PC-9 (cell line): ENCODE measurements around the gene SRPRB. TPM values are rescaled to one million over a fixed set of nuclear protein-coding genes. Genes with fewer than 3 reads are reported as not detected.

Experiments used
- BruUV-seq: library from RNA; stranded (reverse); fragments of 400-500 nt; replicated peaks from 2 replicates; lab custom pipeline; 2021; lab: Mats Ljungman, UMichigan
- CTCF ChIA-PET: fragments of 300-600 bp; sonication (Branson Sonifier 250); formaldehyde crosslinking; loops from one replicate; lab custom pipeline; 2022; ENCODE audit warnings: antibody characterized with exemption; lab: Charles Lee
- POLR2A ChIA-PET: fragments of 300-600 bp; sonication (Branson Sonifier 250); formaldehyde crosslinking; loops from one replicate; lab custom pipeline; 2022; ENCODE audit warnings: antibody characterized with exemption; ENCODE audit not compliant: unreplicated experiment; lab: Charles Lee
- DNase-seq, 2 experiments: peaks; one replicate each; pipeline versions ENCODE4 v3.0.0 to v3.0.0-alpha.2; 2015 to 2022; ENCODE audit warnings: mixed read lengths in 1 of 2
- H2AFZ ChIP-seq: fragments of 200-600 bp; sonication (generic); 2 replicates; pipeline ENCODE4 v1.8.1; 2017; ENCODE audit warnings: antibody characterized with exemption
- H3F3A ChIP-seq: fragments of 200-600 bp; sonication (generic); 2 replicates; pipeline ENCODE4 v1.8.1; 2017; ENCODE audit warnings: antibody characterized with exemption, mild to moderate bottlenecking, low read depth; ENCODE audit not compliant: insufficient read depth
- H3K27ac ChIP-seq: fragments of 200-600 bp; sonication (generic); 2 replicates; pipeline ENCODE4 v1.6.1; 2016; ENCODE audit warnings: mixed run types
- H3K27me3 ChIP-seq: fragments of 200-600 bp; sonication (generic); 2 replicates; pipeline ENCODE4 v1.6.1; 2016; ENCODE audit warnings: low read depth, mixed run types; ENCODE audit not compliant: insufficient read depth
- H3K36me3 ChIP-seq: fragments of 200-600 bp; sonication (generic); 2 replicates; pipeline ENCODE4 v1.6.1; 2016; ENCODE audit warnings: low read depth, mixed run types
- H3K4me1 ChIP-seq: fragments of 200-600 bp; sonication (generic); replicated peaks from 2 replicates; pipeline ENCODE4 v1.6.1; 2016; ENCODE audit warnings: mixed run types; ENCODE audit not compliant: insufficient read depth
- H3K4me2 ChIP-seq: fragments of 200-600 bp; sonication (generic); 2 replicates; pipeline ENCODE4 v1.6.1; 2017; ENCODE audit warnings: mixed run types
- H3K4me3 ChIP-seq: fragments of 200-600 bp; sonication (generic); 2 replicates; pipeline ENCODE4 v1.6.1; 2016; ENCODE audit warnings: mixed run types
- H3K79me2 ChIP-seq: fragments of 200-600 bp; sonication (generic); 2 replicates; pipeline ENCODE4 v1.6.1; 2017; ENCODE audit warnings: low read depth, mixed run types
- H3K9me2 ChIP-seq: fragments of 200-600 bp; sonication (generic); 2 replicates; pipeline ENCODE4 v1.8.1; 2017; ENCODE audit warnings: mild to moderate bottlenecking; ENCODE audit not compliant: insufficient read depth
- H3K9me3 ChIP-seq: fragments of 200-600 bp; sonication (generic); 2 replicates; pipeline ENCODE4 v1.8.1; 2016; ENCODE audit warnings: low read depth; ENCODE audit not compliant: insufficient read depth
- H4K20me1 ChIP-seq: fragments of 200-600 bp; sonication (generic); 2 replicates; pipeline ENCODE4 v1.8.1; 2017; ENCODE audit not compliant: insufficient read depth
- CTCF ChIP-seq: fragments of 200-600 bp; sonication (generic); conservative IDR thresholded peaks from 2 replicates; pipeline ENCODE4 v1.6.1; 2017; ENCODE audit warnings: mixed run types, antibody characterized with exemption, mild to moderate bottlenecking, moderate library complexity
- EZH2 ChIP-seq: fragments of 200-600 bp; sonication (generic); IDR thresholded peaks from 2 replicates; pipeline ENCODE4 v1.8.0; 2017; ENCODE audit warnings: antibody characterized with exemption, low read depth
- intact Hi-C: fragments of 100-400 bp; cut with micrococcal nuclease; formaldehyde crosslinking; loops from one replicate; pipeline ENCODE4 v1.10.0; 2022; ENCODE audit not compliant: unreplicated experiment
- total RNA-seq: library from RNA; stranded (reverse); gene quantifications from 2 replicates; pipeline ENCODE4 v1.2.3, GENCODE V29; 2021

The SRPRB gene
- total RNA-seq, 1 experiment from 2014 or later, result 25.5 TPM

- no peak overlapping the region for H2AFZ ChIP-seq
- ChIA-PET POLR2A (no interaction called here), CTCF (no interaction called here)
- H3K27ac ChIP-seq, result no peak overlapping the region
- no TSS peak for BruUV-seq
- H3F3A ChIP-seq, result no peaks in the 10 kb centered on the region
- no peaks in the 10 kb centered on the region for H3K36me3 ChIP-seq
- H3K9me3 ChIP-seq, result no peaks in the 10 kb centered on the region
- no peaks in the 10 kb centered on the region for H3K4me1 ChIP-seq
- no peaks in the 10 kb centered on the region for H4K20me1 ChIP-seq
- H3K79me2 ChIP-seq, result no peaks in the 10 kb centered on the region
- H3K27me3 ChIP-seq, result peaks cover 25% of the 10 kb centered on the region
- H3K9me2 ChIP-seq, result no peaks in the 10 kb centered on the region
- intact Hi-C loops, result no loop called here
- H3K4me3 ChIP-seq, result no peak overlapping the region
- no peak overlapping the region for H3K4me2 ChIP-seq
- TF ChIP-seq EZH2 (no peak), CTCF (no peak)
- DNase-seq, result no peak
Observed at GRCh38 chr3:133757701-133758567, 47.7 kb upstream of the SRPRB start.

GRCh38 chr3:133758568-133758928, 47.1 kb upstream of the SRPRB start:
- H3K27me3 ChIP-seq, result peaks cover 25% of the 10 kb centered on the region
- intact Hi-C loops, result no loop called here
- no TSS peak for BruUV-seq
- no peaks in the 10 kb centered on the region for H3F3A ChIP-seq
- DNase-seq, result no peak
- POLR2A ChIA-PET, result no interaction called here
- no peak for TF ChIP-seq CTCF
- no peak for TF ChIP-seq EZH2
- H3K4me2 ChIP-seq, result no peak overlapping the region
- H3K79me2 ChIP-seq, result no peaks in the 10 kb centered on the region
- CTCF ChIA-PET, result no interaction called here
- no peaks in the 10 kb centered on the region for H3K9me2 ChIP-seq
- no peak overlapping the region for H2AFZ ChIP-seq
- H3K4me1 ChIP-seq, result no peaks in the 10 kb centered on the region
- no peaks in the 10 kb centered on the region for H3K36me3 ChIP-seq
- no peaks in the 10 kb centered on the region for H4K20me1 ChIP-seq
- H3K9me3 ChIP-seq, result no peaks in the 10 kb centered on the region
- no peak overlapping the region for H3K27ac ChIP-seq
- H3K4me3 ChIP-seq, result no peak overlapping the region

GRCh38 chr3:133758964-133759739, 46.5 kb upstream of the SRPRB start:
- Histone ChIP-seq H3K79me2 (no peaks in the 10 kb centered on the region), H4K20me1 (no peaks in the 10 kb centered on the region), H2AFZ (no peak overlapping the region), H3K9me3 (no peaks in the 10 kb centered on the region), H3K27me3 (peaks cover 25% of the 10 kb centered on the region), H3K4me3 (no peak overlapping the region), H3K9me2 (no peaks in the 10 kb centered on the region), H3K4me2 (no peak overlapping the region), H3K4me1 (no peaks in the 10 kb centered on the region), H3K36me3 (no peaks in the 10 kb centered on the region), H3K27ac (no peak overlapping the region), H3F3A (no peaks in the 10 kb centered on the region)
- intact Hi-C loops, result no loop called here
- DNase-seq, result no peak
- POLR2A ChIA-PET, result no interaction called here
- CTCF ChIA-PET, result interaction anchor here (0.6 kb wide), 1 partner anchor 1305 kb away, joined by 3 read pairs; no protein-coding TSS in a partner anchor
- no peak for TF ChIP-seq CTCF
- no peak for TF ChIP-seq EZH2
- BruUV-seq, result no TSS peak
